GM21528 (cell line): ENCODE results near the gene INO80D.
"Not testable (repeated sequence)": the region's sequence is repeated elsewhere in the genome, so short reads cannot be mapped to it uniquely, and the experiment has no call there.

Source experiments
- ATAC-seq: cut with Tn5 transposase; IDR thresholded peaks from one replicate; pipeline ENCODE4 v1.9.1; 2021; ENCODE audit warnings: mild to moderate bottlenecking, moderate library complexity; ENCODE audit not compliant: unreplicated experiment, low FRiP score

Gene INO80D

GRCh38 chr2:206031950-206032567, 53.9 kb downstream of the INO80D start:
- ATAC-seq: no peak

GRCh38 chr2:206031162-206031784, 54.7 kb downstream of the INO80D start:
- no peak for ATAC-seq

DNA sequence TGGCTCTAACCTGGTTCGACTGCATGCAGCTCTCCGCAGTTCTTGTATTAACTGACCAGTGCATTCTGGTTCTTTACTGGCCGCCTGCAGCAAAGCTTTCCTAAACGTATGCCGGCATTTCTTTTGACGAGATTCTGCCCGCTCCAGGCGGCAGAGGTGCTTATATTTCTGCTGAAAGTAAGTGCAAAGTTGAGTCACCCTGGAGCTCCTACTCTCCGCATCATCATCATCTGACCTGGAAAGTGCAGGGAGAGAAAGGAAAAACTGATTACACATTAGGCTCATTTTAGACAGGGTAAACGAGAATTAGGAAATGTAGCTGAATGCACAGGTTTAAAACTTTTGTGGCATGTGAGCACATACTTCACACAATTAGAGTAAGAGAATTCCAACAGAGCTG, 57.9 kb downstream of the INO80D start:
- ATAC-seq: no peak

DNA sequence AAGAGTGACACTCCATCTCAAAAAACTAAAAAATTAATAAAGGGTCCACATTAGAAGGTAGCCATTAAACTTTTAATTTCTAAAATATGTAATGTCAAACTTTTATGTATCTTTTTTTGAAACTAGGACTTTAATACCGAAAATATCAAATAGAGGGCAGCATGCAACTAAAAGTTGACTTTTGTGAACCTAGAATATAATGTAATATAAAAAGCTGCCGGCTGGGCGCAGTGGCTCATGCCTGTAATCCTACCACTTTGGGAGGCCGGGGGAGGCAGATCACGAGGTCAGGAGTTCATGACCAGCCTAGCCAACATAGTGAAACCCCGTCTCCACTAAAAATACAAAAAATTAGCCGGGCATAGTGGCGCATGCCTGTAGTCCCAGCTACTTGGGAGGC, 62.8 kb downstream of the INO80D start:
- ATAC-seq: no peak

DNA sequence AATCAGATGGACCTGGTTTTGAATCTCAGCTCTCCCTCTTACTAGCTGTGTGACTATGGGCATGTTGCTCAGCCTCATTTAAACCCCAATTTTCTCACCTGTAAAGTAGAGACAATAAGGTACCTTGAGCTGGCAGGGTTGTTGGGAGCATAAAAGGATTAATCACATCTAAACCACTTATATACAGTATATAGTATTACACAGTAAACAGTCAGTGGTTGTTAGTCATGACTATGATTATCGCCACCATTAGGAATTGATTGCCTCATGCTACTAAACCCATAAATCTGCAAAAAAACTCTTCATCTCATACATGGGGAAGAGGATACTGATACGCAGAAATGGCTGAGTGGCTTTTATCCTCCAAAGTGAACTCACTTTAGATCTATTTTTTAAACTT, 65.8 kb downstream of the INO80D start:
- no peak for ATAC-seq

DNA sequence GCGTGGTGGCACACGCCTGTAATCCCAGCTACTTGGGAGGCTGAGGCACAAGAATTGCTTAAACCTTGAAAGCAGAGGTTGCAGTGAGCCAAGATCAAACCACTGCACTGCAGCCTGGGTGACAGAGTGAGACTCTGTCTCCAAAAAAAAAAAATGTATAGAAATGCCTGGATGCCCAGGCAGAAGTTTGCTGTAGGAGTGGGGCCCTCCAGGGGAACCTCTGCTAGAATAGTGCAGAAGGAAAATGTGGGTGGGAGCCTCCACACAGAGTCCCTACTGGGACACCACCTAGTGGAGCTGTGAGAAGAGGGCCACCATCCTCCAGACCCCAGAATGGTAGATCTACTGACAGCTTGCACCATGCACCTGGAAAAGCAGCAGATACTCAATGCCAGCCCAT, 70.2 kb downstream of the INO80D start:
- not testable (repeated sequence) for ATAC-seq

DNA sequence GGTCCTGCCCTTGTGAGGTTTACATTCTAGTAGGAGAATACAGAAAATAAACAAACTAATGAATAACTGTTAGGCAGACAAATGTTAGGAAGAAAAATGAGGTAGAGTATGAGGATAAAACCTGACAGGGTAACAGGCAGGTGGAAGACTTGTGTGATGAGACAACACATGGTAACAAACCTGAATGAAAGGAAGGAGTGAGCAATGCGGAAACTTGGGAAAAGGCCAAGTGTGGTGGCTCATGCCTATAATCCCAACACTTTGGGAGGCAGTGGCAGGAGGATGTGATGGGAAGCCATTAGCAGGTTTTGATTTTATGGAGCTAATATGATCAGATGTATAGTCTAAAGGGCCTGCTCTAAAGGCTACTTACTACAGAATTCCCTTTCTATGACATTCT, 74.2 kb downstream of the INO80D start:
- ATAC-seq: no peak

GRCh38 chr2:206011018-206011614, 74.9 kb downstream of the INO80D start:
- no peak for ATAC-seq

- ATAC-seq: no peak
Measured at GRCh38 chr2:206004004-206004693, 81.8 kb downstream of the INO80D start.

- ATAC-seq: no peak
Measured at GRCh38 chr2:206002440-206002839, 83.5 kb downstream of the INO80D start.

GRCh38 chr2:206001912-206002311, 84.1 kb downstream of the INO80D start:
- no peak for ATAC-seq

DNA sequence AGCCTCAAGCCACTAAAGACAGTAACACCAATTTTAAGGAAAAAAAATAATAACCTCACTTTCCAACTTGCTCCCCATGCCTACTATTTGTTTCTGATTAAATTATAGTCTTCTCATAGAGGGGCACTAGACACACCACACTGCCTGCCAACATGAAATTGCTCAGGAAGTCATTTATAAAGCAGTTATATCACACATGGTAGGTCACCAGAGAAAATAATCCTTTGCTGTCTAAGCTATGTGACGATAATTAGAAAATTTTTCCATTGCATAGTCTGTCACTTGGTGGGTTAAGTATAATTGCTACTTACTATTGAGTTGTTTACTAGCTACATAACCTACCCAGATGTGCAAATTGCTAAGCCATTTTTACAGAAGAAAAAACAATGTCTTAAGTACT, 85.2 kb downstream of the INO80D start:
- no peak for ATAC-seq

GRCh38 chr2:205998583-205998982, 87.4 kb downstream of the INO80D start:
- no peak for ATAC-seq

DNA sequence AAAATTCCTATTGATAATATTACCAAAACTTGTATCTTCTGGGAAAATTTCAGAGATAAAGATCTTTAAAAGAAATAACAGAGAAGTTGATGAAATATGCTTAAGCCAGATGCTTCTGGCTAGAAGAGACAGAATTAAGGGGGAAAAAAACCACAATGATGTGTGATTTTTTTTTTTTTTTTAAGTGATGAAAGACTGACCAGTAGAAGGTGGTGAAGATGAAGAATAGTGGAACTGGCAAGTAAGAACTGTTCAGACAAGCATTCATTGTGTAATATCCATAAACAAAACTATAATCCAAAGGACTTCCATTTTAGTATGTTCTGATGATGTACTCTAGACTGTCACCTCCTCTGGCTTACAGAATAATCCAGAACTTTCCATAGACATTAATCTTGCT, 89.8 kb downstream of the INO80D start:
- no peak for ATAC-seq

DNA sequence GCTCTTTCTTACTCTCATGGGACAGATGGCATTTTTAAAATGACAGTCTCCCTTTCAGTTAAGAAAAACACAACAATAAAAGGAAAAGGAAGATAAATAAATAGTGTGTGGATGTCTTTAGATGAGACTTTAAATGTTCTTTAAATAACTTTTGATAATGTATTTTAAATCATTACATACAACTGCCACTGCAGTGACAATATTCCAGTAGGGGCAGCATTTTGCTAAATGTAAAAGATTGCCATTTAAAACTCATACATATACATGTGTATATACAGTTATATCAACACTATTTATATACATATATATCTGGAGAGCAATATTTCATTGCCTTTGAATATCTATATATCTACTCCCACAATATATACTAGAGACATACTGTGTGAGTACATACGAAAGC, 90.7 kb downstream of the INO80D start:
- no peak for ATAC-seq

GRCh38 chr2:205994344-205994743, 91.6 kb downstream of the INO80D start:
- ATAC-seq: no peak

DNA sequence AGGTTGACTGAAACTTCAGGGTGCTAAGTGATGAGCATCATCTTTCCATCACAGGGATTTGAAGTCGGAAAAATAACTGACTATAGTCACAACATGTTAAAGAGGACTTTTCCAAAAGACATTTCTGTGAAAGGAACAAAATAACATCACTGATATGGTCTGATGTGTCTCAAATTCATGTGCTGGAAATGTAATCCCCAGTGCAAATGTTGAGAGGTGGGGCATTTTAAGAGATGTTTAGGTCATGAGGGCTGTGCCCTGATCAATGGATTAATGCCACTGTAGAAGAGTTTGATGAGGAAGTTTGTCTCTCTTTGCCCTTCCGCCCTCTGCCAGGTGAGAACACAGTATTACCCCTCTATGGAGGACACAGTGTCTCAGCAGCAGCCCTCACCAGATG, 95.9 kb downstream of the INO80D start:
- ATAC-seq: no peak

GRCh38 chr2:205989271-205990071, 96.5 kb downstream of the INO80D start:
- ATAC-seq: no peak

GRCh38 chr2:205988681-205989080, 97.3 kb downstream of the INO80D start:
- ATAC-seq: not testable (repeated sequence)

- ATAC-seq: no peak
Measured at GRCh38 chr2:205988274-205988673, 97.7 kb downstream of the INO80D start.

GRCh38 chr2:205986334-205986733, 99.6 kb downstream of the INO80D start:
- not testable (repeated sequence) for ATAC-seq
